MCF 10A (cell line): ENCODE results near the gene AGXT. TPM values are rescaled to one million over a fixed set of nuclear protein-coding genes. Genes with fewer than 3 reads are reported as not detected.

Experiments
- BruUV-seq: library from RNA; stranded (reverse); fragments of 400-500 nt; replicated peaks from 2 replicates; lab custom pipeline; 2021; lab: Mats Ljungman, UMichigan
- CTCF ChIA-PET: fragments of 300-600 bp; sonication (Branson Sonifier 250); formaldehyde crosslinking; extraction: SDS; loops from one replicate; lab custom pipeline; 2021; ENCODE audit warnings: antibody characterized with exemption, inconsistent platforms; lab: Yijun Ruan, JAX
- POLR2A ChIA-PET: fragments of 300-600, 350-650 bp; sonication (Branson Sonifier 250); formaldehyde crosslinking; extraction: SDS; loops from one replicate; lab custom pipeline; 2020; ENCODE audit warnings: antibody characterized with exemption, inconsistent platforms; lab: Yijun Ruan, JAX
- DNase-seq: peaks from one replicate; pipeline ENCODE4 v3.0.0-alpha.2; 2018; ENCODE audit not compliant: unreplicated experiment
- H3K27ac Mint-ChIP-seq: one replicate; pipeline ENCODE4 v1.8.0; 2022; ENCODE audit warnings: mild to moderate bottlenecking, low read depth, mixed read lengths; ENCODE audit not compliant: unreplicated experiment
- H3K27me3 Mint-ChIP-seq: one replicate; pipeline ENCODE4 v1.8.0; 2022; ENCODE audit warnings: mixed read lengths; ENCODE audit not compliant: insufficient read depth, unreplicated experiment
- H3K36me3 Mint-ChIP-seq: one replicate; pipeline ENCODE4 v1.8.0; 2022; ENCODE audit warnings: mild to moderate bottlenecking, moderate library complexity, mixed read lengths; ENCODE audit not compliant: insufficient read depth, unreplicated experiment
- H3K4me1 Mint-ChIP-seq: one replicate; pipeline ENCODE4 v1.8.0; 2022; ENCODE audit warnings: mixed read lengths; ENCODE audit not compliant: insufficient read depth, unreplicated experiment
- H3K4me3 Mint-ChIP-seq: one replicate; pipeline ENCODE4 v1.8.0; 2022; ENCODE audit warnings: mild to moderate bottlenecking, moderate library complexity, mixed read lengths; ENCODE audit not compliant: unreplicated experiment
- H3K9me3 Mint-ChIP-seq: one replicate; pipeline ENCODE4 v1.8.0; 2022; ENCODE audit warnings: mixed read lengths; ENCODE audit not compliant: unreplicated experiment
- intact Hi-C: fragments of 100-400 bp; cut with micrococcal nuclease; formaldehyde crosslinking; loops from 2 replicates; pipeline ENCODE4 v1.14.1; 2022
- total RNA-seq: library from RNA; stranded (reverse); gene quantifications from 2 replicates; pipeline ENCODE4 v1.2.3, GENCODE V29; 2022
- TF ChIP-seq, protein P1 (sequence below): fragments of 200-600 bp; IDR thresholded peaks from one replicate; pipeline ENCODE4 v1.8.0; 2022; ENCODE audit warnings: antibody characterized with exemption, mild to moderate bottlenecking; ENCODE audit not compliant: unreplicated experiment

Gene AGXT
- total RNA-seq, 1 experiment from 2014 or later, result not detected

DNA sequence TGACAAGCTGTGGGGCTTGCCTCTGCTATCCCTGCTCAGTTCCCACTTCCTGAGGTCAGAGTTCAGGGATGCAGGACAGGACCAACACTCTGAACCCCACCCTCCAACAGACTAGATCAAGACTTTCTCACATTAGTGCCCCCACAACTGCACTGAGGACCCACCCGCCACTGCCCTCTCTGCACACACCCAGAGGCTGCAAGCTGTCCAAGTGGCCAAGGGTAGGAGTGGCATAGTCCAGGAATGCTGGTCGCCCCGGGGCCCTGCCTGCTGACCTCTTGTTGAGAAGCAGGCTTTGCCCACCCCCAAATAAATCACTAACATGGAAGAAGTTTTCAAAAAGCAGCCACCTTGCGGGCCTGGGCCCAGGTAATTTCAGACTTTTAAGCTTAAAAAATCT, 43.1 kb upstream of the AGXT start:
- Mint-ChIP-seq H3K4me3 (no peak overlapping the region), H3K36me3 (no peaks in the 10 kb centered on the region), H3K27me3 (peaks cover 96% of the 10 kb centered on the region), H3K9me3 (peaks cover 8% of the 10 kb centered on the region), H3K4me1 (no peaks in the 10 kb centered on the region), H3K27ac (no peak overlapping the region)
- TF ChIP-seq, protein P1, sequence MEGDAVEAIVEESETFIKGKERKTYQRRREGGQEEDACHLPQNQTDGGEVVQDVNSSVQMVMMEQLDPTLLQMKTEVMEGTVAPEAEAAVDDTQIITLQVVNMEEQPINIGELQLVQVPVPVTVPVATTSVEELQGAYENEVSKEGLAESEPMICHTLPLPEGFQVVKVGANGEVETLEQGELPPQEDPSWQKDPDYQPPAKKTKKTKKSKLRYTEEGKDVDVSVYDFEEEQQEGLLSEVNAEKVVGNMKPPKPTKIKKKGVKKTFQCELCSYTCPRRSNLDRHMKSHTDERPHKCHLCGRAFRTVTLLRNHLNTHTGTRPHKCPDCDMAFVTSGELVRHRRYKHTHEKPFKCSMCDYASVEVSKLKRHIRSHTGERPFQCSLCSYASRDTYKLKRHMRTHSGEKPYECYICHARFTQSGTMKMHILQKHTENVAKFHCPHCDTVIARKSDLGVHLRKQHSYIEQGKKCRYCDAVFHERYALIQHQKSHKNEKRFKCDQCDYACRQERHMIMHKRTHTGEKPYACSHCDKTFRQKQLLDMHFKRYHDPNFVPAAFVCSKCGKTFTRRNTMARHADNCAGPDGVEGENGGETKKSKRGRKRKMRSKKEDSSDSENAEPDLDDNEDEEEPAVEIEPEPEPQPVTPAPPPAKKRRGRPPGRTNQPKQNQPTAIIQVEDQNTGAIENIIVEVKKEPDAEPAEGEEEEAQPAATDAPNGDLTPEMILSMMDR, result no peak
- no peak for DNase-seq
- BruUV-seq, result no TSS peak
- ChIA-PET POLR2A (no interaction called here), CTCF (interaction anchor here (0.6 to 1.6 kb wide), 2 partner anchors 15 to 260 kb away, joined by 3 to 5 read pairs; no protein-coding TSS in a partner anchor)
- intact Hi-C loops, result no loop called here

GRCh38 chr2:240831594-240832204, 36.9 kb upstream of the AGXT start:
- Mint-ChIP-seq H3K4me3 (no peak overlapping the region), H3K4me1 (no peaks in the 10 kb centered on the region), H3K27ac (no peak overlapping the region), H3K36me3 (no peaks in the 10 kb centered on the region), H3K9me3 (no peaks in the 10 kb centered on the region), H3K27me3 (peaks cover 55% of the 10 kb centered on the region)
- ChIA-PET CTCF (no interaction called here), POLR2A (no interaction called here)
- intact Hi-C loops, result no loop called here
- DNase-seq, result no peak
- TF ChIP-seq, protein P1, result no peak
- no TSS peak for BruUV-seq

- Mint-ChIP-seq H3K27me3 (peaks cover 56% of the 10 kb centered on the region), H3K4me3 (no peak overlapping the region), H3K27ac (no peak overlapping the region), H3K36me3 (no peaks in the 10 kb centered on the region), H3K9me3 (no peaks in the 10 kb centered on the region), H3K4me1 (no peaks in the 10 kb centered on the region)
- TF ChIP-seq, protein P1, result no peak
- DNase-seq, result peak; percentile 70
- POLR2A ChIA-PET, result no interaction called here
- intact Hi-C loops, result no loop called here
- CTCF ChIA-PET, result no interaction called here
- no TSS peak for BruUV-seq
These were observed 36.4 kb upstream of the AGXT start for GRCh38 chr2:240832205-240832727.

DNA sequence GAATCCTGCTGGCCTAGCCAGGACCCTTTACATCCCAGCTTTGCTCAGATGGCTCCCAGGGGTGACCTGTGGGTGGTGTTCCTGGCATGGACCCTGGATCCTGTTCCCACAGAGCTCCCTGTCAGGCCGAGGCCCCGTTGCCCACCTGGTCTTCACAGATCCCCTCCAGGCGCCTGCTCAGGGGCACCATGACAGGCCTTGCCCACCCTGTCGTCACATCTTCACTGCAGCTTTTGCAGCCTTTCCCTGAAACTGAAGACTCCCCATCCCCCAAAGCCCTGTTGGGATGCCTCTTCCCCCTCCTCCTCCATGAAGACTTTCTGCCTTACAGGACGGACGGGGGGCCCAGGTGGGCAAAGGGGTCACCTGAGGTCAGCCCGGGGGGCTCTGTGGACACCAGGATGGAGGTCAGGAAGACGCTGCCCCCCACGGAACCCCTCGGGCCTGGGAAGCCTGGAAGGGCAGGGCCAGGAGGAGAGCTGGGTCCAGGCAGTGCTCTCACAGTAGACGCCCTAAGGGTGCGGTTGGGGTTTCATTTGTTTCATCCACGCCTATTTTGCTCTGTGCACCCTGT, 35.6 kb upstream of the AGXT start:
- H3K36me3 Mint-ChIP-seq, result no peaks in the 10 kb centered on the region
- no peaks in the 10 kb centered on the region for H3K9me3 Mint-ChIP-seq
- no peaks in the 10 kb centered on the region for H3K4me1 Mint-ChIP-seq
- POLR2A ChIA-PET, result no interaction called here
- no peak overlapping the region for H3K4me3 Mint-ChIP-seq
- no peak overlapping the region for H3K27ac Mint-ChIP-seq
- TF ChIP-seq, protein P1, result no peak
- no TSS peak for BruUV-seq
- H3K27me3 Mint-ChIP-seq, result peaks cover 56% of the 10 kb centered on the region
- DNase-seq, result no peak
- CTCF ChIA-PET, result interaction anchor here (0.6 kb wide), 1 partner anchor 173 kb away, joined by 3 read pairs; no protein-coding TSS in a partner anchor
- intact Hi-C loops, result no loop called here
